Stimulated activated CD4-positive, alpha-beta T cell treated with anti-CD3 and anti-CD28 coated beads, Interleukin-1b, Interleukin-23, amount 100 ng/mL, for 48 hours (primary cell): ENCODE results near the gene SLC7A4.
"Not testable (repeated sequence)": the region's sequence is repeated elsewhere in the genome, so short reads cannot be mapped to it uniquely, and the experiment has no call there.

ENCODE experiments used
- DNase-seq: peaks from one replicate; pipeline ENCODE4 v3.0.0-alpha.2; 2020

The SLC7A4 gene

GRCh38 chr22:21061660-21062321 is 29.4 kb upstream of the SLC7A4 start:
- DNase-seq, result not testable (repeated sequence)

DNA sequence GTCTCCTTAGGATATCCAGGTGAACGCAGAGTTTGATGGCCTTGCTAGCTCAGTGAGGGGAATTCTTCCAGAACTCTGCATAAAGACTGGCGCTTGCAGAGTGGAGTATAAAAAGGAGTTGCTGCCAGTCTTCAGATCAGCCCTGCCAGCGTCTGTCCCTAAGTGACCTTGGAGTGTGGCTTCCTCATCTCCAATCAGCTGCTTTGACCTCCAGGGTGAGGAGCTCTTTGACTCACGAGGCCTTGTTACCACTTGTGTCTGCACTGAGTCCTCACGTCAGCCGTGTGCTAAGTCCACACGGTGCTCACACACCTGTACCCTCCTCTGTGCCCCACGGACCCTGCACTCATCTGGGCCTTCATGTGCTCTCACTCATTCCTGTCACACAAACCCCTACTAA is 28.0 kb upstream of the SLC7A4 start:
- not testable (repeated sequence) for DNase-seq

DNA sequence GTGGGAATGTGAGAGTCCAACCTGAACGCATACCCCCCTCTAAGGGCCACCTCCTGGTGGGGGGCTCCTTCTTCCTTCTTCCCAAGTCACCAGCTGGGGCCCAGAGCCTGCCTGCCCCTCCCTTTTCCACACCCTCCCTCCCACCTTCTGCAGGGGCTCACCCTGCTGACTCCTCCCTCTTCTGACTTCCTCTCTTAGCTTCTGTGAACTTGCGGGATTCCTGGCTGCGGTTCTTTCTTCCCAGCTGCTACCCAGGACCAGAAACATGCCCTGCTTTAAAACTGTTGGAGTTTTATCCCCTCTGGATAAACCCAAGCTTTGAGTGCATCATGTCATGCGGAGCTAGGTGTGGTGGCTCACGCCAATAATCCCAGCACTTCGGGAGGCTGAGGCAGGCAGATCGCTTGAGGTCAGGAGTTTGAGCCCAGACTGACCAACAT is 23.5 kb upstream of the SLC7A4 start:
- no peak for DNase-seq

DNA sequence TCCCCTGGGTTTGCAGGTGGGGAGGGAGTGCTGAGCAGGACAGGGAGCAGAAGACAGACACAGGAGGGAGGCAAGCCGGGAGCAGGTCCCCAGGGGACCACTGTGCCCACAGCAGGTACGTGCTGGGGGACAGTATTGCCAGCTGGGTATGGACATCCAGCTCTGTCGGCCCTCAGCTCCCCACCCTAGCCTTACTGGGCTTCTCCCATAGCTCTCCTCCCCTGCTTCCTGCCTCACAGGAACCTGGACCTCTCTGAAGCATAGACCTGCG is 23.1 kb upstream of the SLC7A4 start:
- DNase-seq, result no peak

DNA sequence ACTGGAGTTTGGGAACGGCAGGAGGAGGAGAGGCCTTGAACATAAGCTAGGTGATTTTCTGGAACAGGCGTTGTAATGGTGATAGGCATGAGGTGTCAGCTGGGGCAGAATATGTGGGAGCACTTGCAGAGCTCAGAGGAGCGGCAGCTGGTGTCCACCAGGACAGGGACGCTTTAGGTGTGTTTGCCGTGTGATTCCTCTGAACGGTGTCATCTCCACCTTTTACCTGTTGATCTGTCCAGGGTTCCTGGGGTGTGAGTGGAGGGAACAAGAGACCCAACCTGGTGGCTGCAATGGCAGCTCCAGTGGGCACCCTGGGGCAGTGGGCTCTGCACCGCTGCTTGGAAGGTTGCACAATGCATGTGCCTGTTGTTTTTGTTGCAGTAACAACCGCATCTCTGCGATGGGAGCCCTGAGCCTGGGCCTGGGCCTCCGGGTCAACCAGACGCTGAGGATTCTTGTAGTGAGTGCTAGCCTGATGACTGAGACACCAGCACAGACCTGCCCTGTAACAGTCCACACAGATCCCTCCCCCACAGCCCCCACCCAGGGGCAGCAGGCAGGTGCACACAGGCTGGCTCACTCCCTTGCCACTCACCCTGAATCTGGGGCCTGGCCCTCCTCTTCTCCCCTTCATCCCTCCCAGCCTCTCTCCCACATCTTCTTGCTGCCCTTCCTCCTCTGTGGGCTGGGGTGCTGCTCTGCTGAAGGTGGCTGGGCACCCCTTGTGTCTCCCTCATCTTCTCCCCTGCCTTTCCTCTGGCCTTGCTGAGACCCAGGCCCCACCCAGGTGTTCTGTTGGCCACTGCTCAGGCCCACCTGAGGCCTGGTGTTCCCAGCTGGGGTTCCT is 22.6 kb upstream of the SLC7A4 start:
- DNase-seq, result no peak

- no peak for DNase-seq
These were observed 21.8 kb upstream of the SLC7A4 start for GRCh38 chr22:21054046-21054713.

DNA sequence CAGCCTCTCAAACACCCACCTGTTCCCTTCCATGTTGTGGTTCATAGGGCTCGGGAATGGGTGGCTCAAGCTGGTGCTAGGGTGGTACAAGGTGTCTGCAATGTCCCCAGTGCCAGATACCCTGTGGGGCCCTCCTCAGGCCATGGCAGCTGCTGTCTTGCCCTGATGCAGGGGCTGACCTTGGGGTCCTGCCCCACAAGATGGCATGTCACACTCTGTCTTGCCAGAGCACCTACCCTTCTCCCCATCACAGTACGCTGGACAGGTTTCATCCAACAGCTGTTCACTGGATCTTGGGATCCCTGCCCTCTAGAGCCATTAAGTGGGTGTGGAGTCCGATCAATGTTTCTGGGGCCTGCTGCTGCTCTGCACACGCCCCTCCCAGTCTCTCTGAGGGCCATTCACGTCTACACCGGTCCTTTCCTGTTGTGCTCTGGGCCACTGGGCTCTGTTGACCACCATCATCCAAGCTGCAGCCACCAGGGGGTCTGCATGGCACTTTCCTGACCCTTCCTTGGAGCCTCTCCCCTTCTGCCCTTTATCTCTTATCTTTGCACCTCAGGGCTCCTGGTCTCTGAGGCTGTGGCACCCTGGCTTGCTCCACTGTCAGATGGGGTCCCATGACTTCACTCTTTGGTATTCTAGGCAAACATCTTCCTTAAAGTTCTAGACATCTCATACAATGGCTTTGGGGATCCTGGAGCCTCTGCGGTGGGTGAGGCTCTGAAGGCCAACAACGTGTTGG is 20.5 kb upstream of the SLC7A4 start:
- DNase-seq, result no peak

DNA sequence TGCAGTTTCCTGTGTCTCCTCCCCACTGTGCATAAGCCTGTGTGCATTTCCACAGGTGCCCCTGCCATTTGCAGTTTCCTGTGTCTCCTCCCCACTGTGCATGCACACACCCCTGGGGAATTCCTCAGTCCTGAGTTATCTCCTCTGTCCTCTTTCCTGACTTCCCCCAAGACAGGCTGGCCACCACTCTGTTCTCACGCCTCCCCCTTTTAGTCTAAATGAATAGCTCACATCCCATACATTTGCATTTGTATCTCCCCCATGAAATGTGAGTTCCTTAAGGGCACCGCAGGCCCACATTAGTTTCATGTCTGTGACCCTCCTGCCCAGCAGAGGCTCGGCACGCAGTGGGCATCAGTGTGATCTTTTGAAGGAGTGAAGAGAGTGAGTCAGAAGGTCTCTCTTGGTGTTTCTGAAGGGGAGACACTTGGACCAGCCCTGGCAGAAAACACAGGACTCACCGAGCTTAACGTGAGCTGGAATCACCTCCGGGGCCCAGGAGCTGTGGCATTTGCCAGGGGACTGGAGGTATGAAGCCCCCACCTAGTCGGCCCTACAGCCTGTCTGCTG is 19.6 kb upstream of the SLC7A4 start:
- DNase-seq, result no peak

GRCh38 chr22:21051145-21051830 is 18.9 kb upstream of the SLC7A4 start:
- DNase-seq, result no peak

GRCh38 chr22:21048965-21049364 is 16.6 kb upstream of the SLC7A4 start:
- DNase-seq, result not testable (repeated sequence)

GRCh38 chr22:21048448-21048847 is 16.1 kb upstream of the SLC7A4 start:
- DNase-seq, result not testable (repeated sequence)

DNA sequence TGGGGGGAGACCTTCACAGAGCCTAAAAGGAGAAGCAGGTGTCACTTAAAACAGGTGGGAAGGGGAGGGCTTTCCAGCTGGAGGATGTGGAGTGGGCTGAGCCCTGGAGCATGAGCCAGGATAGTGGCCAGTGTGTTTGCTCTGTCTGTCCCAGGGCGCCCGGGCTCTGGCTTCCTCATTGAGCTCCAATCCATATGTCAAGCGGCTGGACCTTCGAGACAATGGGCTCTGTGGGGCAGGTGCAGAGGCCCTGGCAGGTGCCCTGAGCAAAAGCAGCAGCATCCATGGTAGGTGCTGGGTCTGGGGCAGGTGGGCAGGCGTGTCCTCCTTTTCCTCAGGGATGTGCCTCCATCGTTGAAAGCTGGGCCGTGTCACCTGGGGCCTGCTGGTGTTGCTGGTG is 15.4 kb upstream of the SLC7A4 start:
- no peak for DNase-seq

GRCh38 chr22:21047035-21047661 is 14.8 kb upstream of the SLC7A4 start:
- no peak for DNase-seq

GRCh38 chr22:21045585-21046294 is 13.4 kb upstream of the SLC7A4 start, which contains the start of gene LRRC74B:
TSS of gene LRRC74B (plus strand) at chr22:21045946. CDS start at chr22:21045987, 41 bp downstream.
- peak; percentile 77 for DNase-seq

- DNase-seq, result no peak
These were observed 12.7 kb upstream of the SLC7A4 start for GRCh38 chr22:21044931-21045584.

DNA sequence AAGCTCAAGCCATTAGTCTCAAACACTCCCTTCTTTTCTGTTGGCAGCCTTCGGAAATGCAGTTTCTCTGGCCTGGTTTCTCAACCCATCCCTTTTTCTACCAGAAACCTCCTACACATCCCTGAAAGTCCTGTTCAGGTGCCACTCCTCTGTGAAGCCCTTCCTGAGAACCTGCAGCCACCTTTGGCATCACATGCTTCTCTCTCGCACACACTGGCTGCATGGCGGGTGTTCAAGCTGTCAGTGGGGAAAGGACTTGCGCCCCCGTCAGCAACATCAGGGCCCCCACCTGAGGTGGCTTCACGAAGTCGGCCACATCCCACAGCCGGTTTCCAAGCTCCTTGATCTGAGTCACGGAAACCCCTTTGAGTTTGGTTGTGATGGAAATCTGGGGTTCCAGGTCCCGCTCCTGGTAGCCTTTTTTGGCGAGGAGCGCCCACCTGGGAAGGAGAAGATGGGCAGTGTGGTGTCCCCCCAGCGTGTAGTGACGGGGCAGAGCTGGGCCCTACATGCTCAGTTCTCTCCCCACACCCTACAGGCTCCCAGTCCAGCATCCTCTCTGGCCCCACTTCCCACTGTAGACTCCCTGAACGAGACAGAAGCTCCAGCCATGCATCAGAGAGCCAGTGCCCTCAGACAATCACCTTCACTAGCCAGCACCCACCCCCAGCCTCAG is 11.6 kb upstream of the SLC7A4 start:
- no peak for DNase-seq

GRCh38 chr22:21042978-21043859 is 10.9 kb upstream of the SLC7A4 start:
- no peak for DNase-seq

DNA sequence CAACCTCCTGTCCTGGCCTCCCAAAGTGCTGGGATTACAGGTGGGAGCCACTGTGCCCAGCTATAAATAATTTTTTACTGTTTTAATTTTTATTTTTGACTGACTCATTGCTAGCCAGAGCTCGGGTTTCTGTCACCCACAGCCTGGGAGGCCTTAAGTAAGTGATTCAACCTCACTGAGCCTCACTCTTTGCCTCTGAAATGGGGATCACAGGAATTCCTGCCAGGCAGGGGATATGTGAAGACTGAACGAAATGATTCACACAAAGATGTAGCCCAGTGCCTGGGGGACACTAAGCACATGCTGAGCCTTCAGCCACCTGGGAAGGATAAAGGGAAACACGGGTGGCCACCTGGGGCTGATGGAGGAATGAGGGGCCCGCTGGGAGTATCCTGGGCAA is 9.6 kb upstream of the SLC7A4 start:
- DNase-seq, result no peak

- DNase-seq, result not testable (repeated sequence)
These were observed 6.8 kb upstream of the SLC7A4 start for GRCh38 chr22:21039158-21039557.
